HEK293 (cell line): ENCODE results near the gene FBLN2.
A peak's percentile ranks its signal among the peaks of the same experiment; 100 is the strongest.

Experiments used
- CTCF ChIA-PET: fragments of 350-600 bp; formaldehyde crosslinking; extraction: SDS; loops from one replicate; lab custom pipeline; 2021; ENCODE audit warnings: antibody characterized with exemption; lab: Yijun Ruan, JAX
- POLR2A ChIA-PET: fragments of 300-600 bp; formaldehyde crosslinking; extraction: SDS; loops from one replicate; lab custom pipeline; 2020; ENCODE audit warnings: antibody characterized with exemption, inconsistent platforms; lab: Yijun Ruan, JAX
- H3K27ac ChIP-seq: fragments of 200-500 bp; sonication (Bioruptor generic); 2 replicates; pipeline ENCODE4 v1.5.1; 2014; ENCODE audit warnings: low read depth, low read length, control low read depth, inconsistent platforms; ENCODE audit errors: extremely low read depth
- H3K36me3 ChIP-seq, 2 experiments: fragments of 200-500 bp in 1 of 2; sonication (Bioruptor generic) in 1 of 2; 1 replicate in 1 of 2; 2 replicates in 1 of 2; pipeline ENCODE4 v1.5.1; 2014 to 2017; ENCODE audit warnings: inconsistent platforms in 2 of 2, low read length in 2 of 2; ENCODE audit not compliant: control insufficient read depth in 2 of 2, insufficient read depth in 1 of 2
- H3K4me1 ChIP-seq: fragments of 200-500 bp; sonication (Bioruptor generic); 2 replicates; pipeline ENCODE4 v1.5.1; 2014; ENCODE audit warnings: mild to moderate bottlenecking, low read length, inconsistent platforms; ENCODE audit not compliant: control insufficient read depth, insufficient read depth
- H3K4me3 ChIP-seq: 2 replicates; pipeline ENCODE4 v1.5.1; 2011; ENCODE audit warnings: low read depth, mild to moderate bottlenecking, control low read depth, low read length, moderate library complexity
- H3K9me3 ChIP-seq: fragments of 200-500 bp; sonication (Bioruptor generic); 2 replicates; pipeline ENCODE4 v1.5.1; 2014; ENCODE audit warnings: low read depth, low read length, inconsistent platforms; ENCODE audit not compliant: control insufficient read depth, insufficient read depth
- EGR2 ChIP-seq: fragments of 450-650 bp; formaldehyde crosslinking; IDR thresholded peaks from 2 replicates; pipeline ENCODE4 v1.5.1; 2016; ENCODE audit warnings: low read depth, missing biosample characterization, missing genetic modification characterization
- HOXC10 ChIP-seq: sonication (generic); formaldehyde crosslinking; IDR thresholded peaks from 2 replicates; pipeline ENCODE4 v1.8.1; 2023; ENCODE audit warnings: mild to moderate bottlenecking, missing genetic modification reagents
- HOXD13 ChIP-seq: sonication (generic); formaldehyde crosslinking; IDR thresholded peaks from 2 replicates; pipeline ENCODE4 v1.8.0; 2022; ENCODE audit warnings: missing genetic modification reagents, borderline replicate concordance
- SETDB1 ChIP-seq: IDR thresholded peaks from one replicate; pipeline ENCODE4 v1.6.1; 2017; ENCODE audit warnings: mild to moderate bottlenecking, low read length, moderate library complexity, mixed read lengths; ENCODE audit not compliant: insufficient read length
- ZBTB17 ChIP-seq: fragments of 450-650 bp; formaldehyde crosslinking; IDR thresholded peaks from 2 replicates; pipeline ENCODE4 v1.5.1; 2016; ENCODE audit warnings: missing biosample characterization, missing genetic modification characterization
- ZBTB20 ChIP-seq: fragments of 450-650 bp; formaldehyde crosslinking; IDR thresholded peaks from 2 replicates; pipeline ENCODE4 v1.5.1; 2016; ENCODE audit warnings: missing biosample characterization, missing genetic modification characterization
- ZBTB7A ChIP-seq: fragments of 450-650 bp; formaldehyde crosslinking; IDR thresholded peaks from 2 replicates; pipeline ENCODE4 v1.5.1; 2016; ENCODE audit warnings: low read depth, missing biosample characterization, missing genetic modification characterization
- ZNF112 ChIP-seq: fragments of 450-650 bp; formaldehyde crosslinking; IDR thresholded peaks from 2 replicates; pipeline ENCODE4 v1.5.0; 2017; ENCODE audit warnings: missing biosample characterization, missing genetic modification characterization
- ZNF157 ChIP-seq: fragments of 450-650 bp; formaldehyde crosslinking; IDR thresholded peaks from 2 replicates; pipeline ENCODE4 v1.5.1; 2016; ENCODE audit warnings: missing biosample characterization, missing genetic modification characterization
- ZNF16 ChIP-seq: fragments of 450-650 bp; formaldehyde crosslinking; IDR thresholded peaks from 2 replicates; pipeline ENCODE4 v1.5.1; 2016; ENCODE audit warnings: low read depth, missing biosample characterization, missing genetic modification characterization
- ZNF175 ChIP-seq: fragments of 450-650 bp; formaldehyde crosslinking; IDR thresholded peaks from 2 replicates; pipeline ENCODE4 v1.5.1; 2016; ENCODE audit warnings: missing biosample characterization, missing genetic modification characterization
- ZNF366 ChIP-seq: fragments of 450-650 bp; formaldehyde crosslinking; conservative IDR thresholded peaks from 2 replicates; pipeline ENCODE4 v1.5.1; 2016; ENCODE audit warnings: missing biosample characterization, missing genetic modification characterization
- ZNF473 ChIP-seq: fragments of 450-650 bp; formaldehyde crosslinking; IDR thresholded peaks from 2 replicates; pipeline ENCODE4 v1.5.1; 2017; ENCODE audit warnings: missing biosample characterization, missing genetic modification characterization
- ZNF529 ChIP-seq: fragments of 450-650 bp; formaldehyde crosslinking; IDR thresholded peaks from 2 replicates; pipeline ENCODE4 v1.5.1; 2017; ENCODE audit warnings: missing genetic modification characterization, missing biosample characterization; ENCODE audit not compliant: insufficient replicate concordance
- ZNF530 ChIP-seq: fragments of 450-650 bp; formaldehyde crosslinking; IDR thresholded peaks from 2 replicates; pipeline ENCODE4 v1.5.1; 2016; ENCODE audit warnings: low read depth, missing biosample characterization, missing genetic modification characterization
- ZNF585B ChIP-seq: fragments of 450-650 bp; formaldehyde crosslinking; IDR thresholded peaks from 2 replicates; pipeline ENCODE4 v1.5.1; 2016; ENCODE audit warnings: missing biosample characterization, missing genetic modification characterization
- ZNF596 ChIP-seq: fragments of 450-650 bp; IDR thresholded peaks from 2 replicates; pipeline ENCODE4 v1.5.0; 2018; ENCODE audit warnings: missing biosample characterization, mild to moderate bottlenecking, missing genetic modification characterization, moderate library complexity
- ZNF624 ChIP-seq: fragments of 450-650 bp; formaldehyde crosslinking; IDR thresholded peaks from 2 replicates; pipeline ENCODE4 v1.5.1; 2017; ENCODE audit warnings: missing biosample characterization, missing genetic modification characterization
- ZNF792 ChIP-seq: fragments of 450-650 bp; formaldehyde crosslinking; IDR thresholded peaks from 2 replicates; pipeline ENCODE4 v1.5.1; 2016; ENCODE audit warnings: missing biosample characterization, missing genetic modification characterization
- ZNF843 ChIP-seq: fragments of 450-650 bp; formaldehyde crosslinking; IDR thresholded peaks from 2 replicates; pipeline ENCODE4 v1.5.1; 2016; ENCODE audit warnings: missing biosample characterization, missing genetic modification characterization
- TF ChIP-seq, protein P1 (sequence below): fragments of 450-650 bp; formaldehyde crosslinking; IDR thresholded peaks from 2 replicates; pipeline ENCODE4 v1.5.1; 2016; ENCODE audit warnings: missing biosample characterization, missing genetic modification characterization
- TF ChIP-seq, protein P2 (sequence below): fragments of 450-650 bp; formaldehyde crosslinking; IDR thresholded peaks from 2 replicates; pipeline ENCODE4 v1.5.1; 2016; ENCODE audit warnings: missing biosample characterization, missing genetic modification characterization

Gene FBLN2

DNA sequence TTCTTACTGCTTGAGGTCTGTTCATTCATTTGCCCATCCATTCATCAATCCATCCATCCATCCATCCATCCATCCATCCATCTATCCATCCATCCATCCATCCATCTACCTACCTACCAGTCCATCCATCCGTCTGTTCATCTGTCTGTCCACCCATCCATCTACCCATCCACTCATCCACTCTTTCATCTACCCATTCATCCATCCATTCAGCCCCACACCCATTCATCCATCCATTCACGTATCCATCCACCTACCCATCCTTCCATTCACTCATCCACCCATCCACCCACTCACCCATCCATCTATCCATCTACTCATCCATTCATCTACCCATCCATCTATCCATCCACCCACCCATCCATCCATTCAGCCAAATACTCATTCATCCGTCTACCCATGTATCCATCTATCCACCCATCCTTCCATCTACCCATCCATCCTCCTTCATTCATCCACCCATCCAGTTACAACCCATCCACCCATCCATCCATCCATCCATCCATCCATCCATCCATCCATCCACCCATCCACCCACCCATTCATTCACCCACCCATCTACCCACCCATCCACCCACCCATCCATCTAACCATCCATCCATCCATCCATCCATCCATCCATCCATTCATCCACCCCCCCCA is 68.3 kb downstream of the FBLN2 start (continued):
- TF ChIP-seq HOXC10 (CRISPR knock-in tag) (no peak), ZNF473 (tag by site-specific recombination) (peak; percentile 23; the same call in 1 of the 2 replicates), ZNF366 (tag by site-specific recombination) (peak; percentile 99), ZBTB7A (tag by site-specific recombination) (0 out of 2 replicates have a peak, but pooled peaks have one; percentile 53), ZBTB20 (tag by site-specific recombination) (0 out of 2 replicates have a peak, but pooled peaks have one; percentile 15), EGR2 (peak; percentile 65; the same call in 1 of the 2 replicates)
- TF ChIP-seq, all 188 proteins: peak for 11

DNA sequence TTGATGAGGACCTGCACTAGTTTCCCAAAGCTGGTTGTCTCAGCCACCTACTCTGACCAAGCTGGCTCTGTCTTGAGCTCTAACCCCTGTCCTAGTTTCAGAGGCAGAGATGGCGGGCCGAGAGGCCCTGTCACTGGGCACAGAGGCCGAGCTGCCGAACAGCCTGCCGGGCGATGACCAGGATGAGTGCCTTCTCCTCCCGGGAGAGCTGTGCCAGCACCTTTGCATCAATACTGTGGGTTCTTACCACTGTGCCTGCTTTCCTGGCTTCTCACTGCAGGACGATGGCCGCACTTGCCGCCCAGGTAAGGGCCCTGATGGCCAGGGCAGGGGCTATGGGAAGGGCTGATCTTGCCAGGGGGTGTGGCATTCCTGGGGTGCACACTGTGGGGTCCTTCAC is 69.1 kb downstream of the FBLN2 start:
- TF ChIP-seq, protein P1, sequence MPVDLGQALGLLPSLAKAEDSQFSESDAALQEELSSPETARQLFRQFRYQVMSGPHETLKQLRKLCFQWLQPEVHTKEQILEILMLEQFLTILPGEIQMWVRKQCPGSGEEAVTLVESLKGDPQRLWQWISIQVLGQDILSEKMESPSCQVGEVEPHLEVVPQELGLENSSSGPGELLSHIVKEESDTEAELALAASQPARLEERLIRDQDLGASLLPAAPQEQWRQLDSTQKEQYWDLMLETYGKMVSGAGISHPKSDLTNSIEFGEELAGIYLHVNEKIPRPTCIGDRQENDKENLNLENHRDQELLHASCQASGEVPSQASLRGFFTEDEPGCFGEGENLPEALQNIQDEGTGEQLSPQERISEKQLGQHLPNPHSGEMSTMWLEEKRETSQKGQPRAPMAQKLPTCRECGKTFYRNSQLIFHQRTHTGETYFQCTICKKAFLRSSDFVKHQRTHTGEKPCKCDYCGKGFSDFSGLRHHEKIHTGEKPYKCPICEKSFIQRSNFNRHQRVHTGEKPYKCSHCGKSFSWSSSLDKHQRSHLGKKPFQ (tag by site-specific recombination) = no peak
- TF ChIP-seq ZNF175 (tag by site-specific recombination) = no peak
- TF ChIP-seq ZNF585B (tag by site-specific recombination) = no peak
- TF ChIP-seq ZNF157 = no peak
- no peak for TF ChIP-seq ZNF792 (tag by site-specific recombination)
- no peak for TF ChIP-seq ZBTB17 (tag by site-specific recombination)
- ChIA-PET CTCF (interaction anchor here (0.5 to 1.3 kb wide), 2 partner anchors 30 to 156 kb away, joined by 3 to 4 read pairs; no protein-coding TSS in a partner anchor), POLR2A (interaction anchor here (1.3 kb wide), 1 partner anchor 122 kb away, joined by 3 read pairs; no protein-coding TSS in a partner anchor)
- H3K36me3 ChIP-seq = no peaks in the 10 kb centered on the region
- H3K27ac ChIP-seq = no peak overlapping the region
- no peaks in the 10 kb centered on the region for H3K9me3 ChIP-seq
- H3K4me3 ChIP-seq = no peak overlapping the region
- H3K4me1 ChIP-seq = no peaks in the 10 kb centered on the region

- CTCF ChIA-PET = interaction anchor here (1.3 kb wide), 1 partner anchor 29 kb away, joined by 3 read pairs; no protein-coding TSS in a partner anchor
- no peak overlapping the region for H3K4me3 ChIP-seq
- no peak for TF ChIP-seq HOXD13 (CRISPR knock-in tag)
- no peak for TF ChIP-seq ZNF530 (tag by site-specific recombination)
- no peak for TF ChIP-seq ZNF529 (tag by site-specific recombination)
- TF ChIP-seq ZNF843 = no peak
- no peak for TF ChIP-seq ZNF112 (tag by site-specific recombination)
- no peak for TF ChIP-seq SETDB1
- no peak for TF ChIP-seq ZNF596 (tag by site-specific recombination)
- TF ChIP-seq, all 188 proteins: peak for 0
- no peak overlapping the region for H3K27ac ChIP-seq
- H3K4me1 ChIP-seq = no peaks in the 10 kb centered on the region
- H3K36me3 ChIP-seq = no peaks in the 10 kb centered on the region
- POLR2A ChIA-PET = interaction anchor here (1.3 kb wide), 1 partner anchor 123 kb away, joined by 3 read pairs; no protein-coding TSS in a partner anchor
- no peaks in the 10 kb centered on the region for H3K9me3 ChIP-seq
Observed at GRCh38 chr3:13618836-13619235, 69.9 kb downstream of the FBLN2 start.

DNA sequence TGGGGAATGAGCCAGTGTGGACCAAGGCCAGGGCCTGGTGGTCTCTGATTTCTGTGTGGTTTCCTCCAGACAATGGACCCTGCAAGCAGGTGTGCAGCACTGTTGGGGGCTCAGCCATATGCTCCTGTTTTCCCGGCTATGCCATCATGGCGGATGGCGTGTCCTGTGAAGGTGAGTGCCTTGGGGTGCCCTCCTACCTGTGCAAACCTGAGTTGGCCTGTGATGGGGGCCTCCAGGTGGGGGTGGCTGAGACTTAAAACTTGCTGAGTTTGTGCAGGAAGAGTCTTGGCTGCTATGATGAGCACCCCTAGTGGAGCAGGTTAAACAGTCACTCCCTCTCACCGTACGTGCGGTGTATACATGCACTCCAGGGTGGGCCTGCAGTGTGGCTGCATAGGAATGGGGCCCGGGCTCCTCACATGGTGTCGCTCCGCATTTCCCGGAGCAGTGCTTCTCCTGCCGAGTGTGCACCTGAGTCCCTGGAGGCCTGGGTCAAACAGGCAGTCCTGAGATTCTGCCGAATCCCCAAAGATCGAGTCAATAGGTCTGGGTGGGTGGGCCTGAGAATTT is 70.8 kb downstream of the FBLN2 start:
- ChIA-PET POLR2A (no interaction called here), CTCF (interaction anchor here (1.3 kb wide), 1 partner anchor 28 kb away, joined by 3 read pairs; no protein-coding TSS in a partner anchor)
- H3K4me1 ChIP-seq = no peaks in the 10 kb centered on the region
- no peaks in the 10 kb centered on the region for H3K36me3 ChIP-seq
- TF ChIP-seq, protein P2, sequence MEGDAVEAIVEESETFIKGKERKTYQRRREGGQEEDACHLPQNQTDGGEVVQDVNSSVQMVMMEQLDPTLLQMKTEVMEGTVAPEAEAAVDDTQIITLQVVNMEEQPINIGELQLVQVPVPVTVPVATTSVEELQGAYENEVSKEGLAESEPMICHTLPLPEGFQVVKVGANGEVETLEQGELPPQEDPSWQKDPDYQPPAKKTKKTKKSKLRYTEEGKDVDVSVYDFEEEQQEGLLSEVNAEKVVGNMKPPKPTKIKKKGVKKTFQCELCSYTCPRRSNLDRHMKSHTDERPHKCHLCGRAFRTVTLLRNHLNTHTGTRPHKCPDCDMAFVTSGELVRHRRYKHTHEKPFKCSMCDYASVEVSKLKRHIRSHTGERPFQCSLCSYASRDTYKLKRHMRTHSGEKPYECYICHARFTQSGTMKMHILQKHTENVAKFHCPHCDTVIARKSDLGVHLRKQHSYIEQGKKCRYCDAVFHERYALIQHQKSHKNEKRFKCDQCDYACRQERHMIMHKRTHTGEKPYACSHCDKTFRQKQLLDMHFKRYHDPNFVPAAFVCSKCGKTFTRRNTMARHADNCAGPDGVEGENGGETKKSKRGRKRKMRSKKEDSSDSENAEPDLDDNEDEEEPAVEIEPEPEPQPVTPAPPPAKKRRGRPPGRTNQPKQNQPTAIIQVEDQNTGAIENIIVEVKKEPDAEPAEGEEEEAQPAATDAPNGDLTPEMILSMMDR (tag by site-specific recombination) = 0 out of 2 replicates have a peak, but pooled peaks have one; percentile 9
- TF ChIP-seq ZNF624 (tag by site-specific recombination) (no peak), ZNF16 (tag by site-specific recombination) (no peak)
- TF ChIP-seq, all 188 proteins: peak for 1
- Histone ChIP-seq H3K9me3 (no peaks in the 10 kb centered on the region), H3K27ac (no peak overlapping the region), H3K4me3 (no peak overlapping the region)
